ENCODE measurements around the gene NIN.
A peak's percentile ranks its signal among the peaks of the same experiment; 100 is the strongest.
"Not testable (repeated sequence)": the region's sequence is repeated elsewhere in the genome, so short reads cannot be mapped to it uniquely, and the experiment has no call there.

NIN gene

GRCh38 chr14:50837850-50838470, 7.0 kb upstream of the NIN start:
- DNase-seq (ENCODE audit: low read depth), result no peak

- DNase-seq (ENCODE audit: low read depth), result no peak
Measured at GRCh38 chr14:50837271-50837670, 6.3 kb upstream of the NIN start.

- no peak for DNase-seq (ENCODE audit: low read depth)
Measured at GRCh38 chr14:50836515-50836914, 5.6 kb upstream of the NIN start.

DNA sequence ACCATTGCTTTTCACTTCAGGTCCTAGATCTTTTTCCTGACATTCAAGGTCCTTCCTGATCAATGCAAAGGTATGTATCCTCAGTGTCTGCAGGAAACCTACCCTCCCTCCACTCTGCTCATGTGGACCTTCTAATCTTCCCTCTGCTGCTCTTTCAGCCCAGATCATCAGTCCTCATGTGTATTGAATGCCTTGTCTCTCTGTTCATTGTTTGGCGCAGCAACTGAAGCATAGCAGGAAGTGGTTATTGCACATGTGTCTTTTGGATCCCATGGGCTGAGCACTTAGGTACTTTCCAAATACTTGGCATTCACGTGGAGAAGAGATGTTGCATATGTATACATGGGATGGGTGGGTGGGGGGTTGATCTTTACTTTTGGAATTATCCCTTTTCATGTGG, 4.3 kb upstream of the NIN start:
- no peak for DNase-seq (ENCODE audit: low read depth)

DNA sequence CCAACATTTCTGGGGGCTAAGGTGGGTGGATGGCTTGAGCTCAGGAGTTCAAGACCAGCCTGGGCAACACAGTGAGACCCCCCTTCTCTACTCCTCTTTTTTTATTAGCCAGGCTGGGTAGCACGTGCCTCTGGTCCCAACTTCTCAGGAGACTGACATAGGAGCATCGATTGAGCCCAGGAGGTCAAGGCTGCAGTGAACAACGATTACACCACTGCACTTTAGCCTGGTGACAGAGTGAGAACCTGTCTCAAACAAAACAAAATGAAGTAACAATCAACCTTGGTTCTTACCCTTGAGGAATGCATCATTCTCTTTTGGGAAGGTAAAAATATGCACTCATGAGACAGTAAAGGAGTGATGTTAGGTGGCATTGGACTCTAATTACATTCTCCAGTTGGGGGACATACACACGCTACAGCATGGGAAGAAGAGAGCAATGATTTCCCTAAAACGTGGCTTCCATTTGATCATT, 3.9 kb upstream of the NIN start:
- no peak for DNase-seq (ENCODE audit: low read depth)

- no peak for DNase-seq (ENCODE audit: low read depth)
Measured at GRCh38 chr14:50832935-50833630, 2.1 kb upstream of the NIN start.

DNA sequence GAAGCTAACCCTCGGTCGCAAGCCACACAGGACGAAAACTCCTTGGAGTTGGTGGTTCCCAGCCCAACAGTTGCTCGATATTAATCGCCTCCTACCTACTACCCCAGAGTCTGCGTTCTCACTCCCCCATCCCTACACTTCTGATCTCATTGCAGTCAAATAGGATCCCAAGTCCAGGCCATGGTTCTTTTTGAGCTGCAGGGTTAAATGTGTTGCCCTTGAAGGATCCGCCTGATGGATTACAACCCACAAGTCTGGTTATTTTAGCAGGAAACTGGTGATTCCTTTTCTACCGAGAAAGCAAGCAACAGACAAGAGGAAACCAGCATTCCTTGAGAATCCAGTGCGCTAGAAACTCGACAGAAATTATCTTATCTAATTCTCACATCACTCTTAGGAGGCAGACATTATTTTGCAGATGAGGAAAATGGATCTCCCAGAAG, 785 bp upstream of the NIN start:
- no peak for DNase-seq (ENCODE audit: low read depth)

GRCh38 chr14:50830044-50830931, 674 bp downstream of the NIN start:
- peak; percentile 45 for DNase-seq (ENCODE audit: low read depth)

DNA sequence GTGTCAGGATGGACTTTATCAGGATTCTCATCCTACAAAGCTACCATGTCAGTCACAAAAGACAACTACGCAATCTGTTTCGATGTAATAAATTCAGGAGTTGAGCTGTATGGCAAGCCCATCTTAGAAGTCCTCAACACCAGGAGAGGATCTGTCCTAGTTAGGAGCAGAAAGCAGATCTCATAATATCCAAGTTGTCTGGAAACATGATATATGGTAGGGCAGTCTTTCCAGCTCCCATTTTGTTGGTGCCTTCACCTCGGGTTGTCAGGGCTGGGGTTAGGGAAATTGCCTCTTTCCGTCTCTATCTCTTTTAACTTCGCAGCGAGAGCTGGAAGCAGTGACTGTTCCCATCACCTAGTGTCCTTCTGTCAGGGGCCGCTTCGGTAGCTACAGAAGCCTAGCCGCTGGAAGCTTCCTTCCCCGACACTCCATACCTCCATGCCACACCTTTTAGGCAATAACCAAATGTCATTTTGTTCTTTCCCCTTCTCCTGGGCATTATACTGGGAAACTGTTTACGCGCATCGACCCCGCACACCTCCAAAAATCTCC, 1.4 kb downstream of the NIN start:
- DNase-seq (ENCODE audit: low read depth), result no peak

DNA sequence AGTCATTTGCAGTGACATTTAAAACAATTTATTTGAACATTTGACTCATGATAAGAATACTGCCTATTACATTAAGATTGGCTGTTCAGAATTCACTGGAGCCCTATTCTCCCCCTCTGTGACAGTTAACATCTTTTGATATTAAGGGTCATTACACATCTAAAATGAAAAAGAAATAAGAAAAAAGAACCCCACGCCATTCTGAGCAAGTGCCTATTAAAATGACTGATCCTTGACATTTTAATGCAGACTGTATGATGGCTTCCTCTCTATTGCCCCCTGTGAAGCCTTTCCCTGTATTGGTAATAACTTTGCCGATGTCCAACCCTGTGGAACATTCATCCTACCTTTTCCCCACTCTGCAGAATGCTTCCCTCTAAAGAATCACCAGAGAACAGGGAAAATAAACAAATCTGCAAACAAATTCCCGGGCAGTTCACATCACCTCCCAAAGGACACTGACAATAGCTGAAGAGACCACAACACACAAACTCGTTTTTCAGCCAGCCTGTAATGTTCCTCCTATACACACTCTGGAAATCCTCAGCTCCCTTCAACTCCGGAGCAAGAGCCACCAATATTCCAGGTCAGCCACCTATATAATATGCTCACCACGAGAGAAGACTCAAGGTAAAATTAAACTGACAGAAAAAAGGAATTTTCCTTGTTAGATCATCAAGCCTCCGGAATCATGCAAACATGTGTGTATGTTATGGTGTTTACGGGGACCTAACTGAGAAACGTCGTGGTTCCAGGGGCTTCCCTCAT, 2.1 kb downstream of the NIN start:
- no peak for DNase-seq (ENCODE audit: low read depth)

DNA sequence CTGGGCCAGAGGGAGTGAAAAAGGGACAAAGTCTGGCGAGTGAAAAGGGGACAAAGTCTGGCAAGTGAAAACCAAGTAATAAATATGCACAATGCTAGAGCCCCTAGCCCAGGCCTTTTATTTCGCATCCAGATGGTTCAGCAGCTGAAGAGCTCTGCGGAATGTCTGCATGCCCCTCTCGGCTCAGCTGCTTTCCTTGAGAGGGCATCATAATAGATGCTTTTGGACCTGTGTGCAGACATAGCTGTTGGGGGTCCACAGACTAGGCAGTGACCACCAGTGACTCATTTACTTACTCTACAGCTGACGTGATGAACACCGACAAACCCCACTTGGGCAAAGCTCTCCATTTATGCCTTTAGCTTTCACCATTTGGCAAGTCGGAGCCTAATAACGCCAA, 4.3 kb downstream of the NIN start:
- no peak for DNase-seq (ENCODE audit: low read depth)

- no peak for DNase-seq (ENCODE audit: low read depth)
Measured at GRCh38 chr14:50825307-50825706, 5.7 kb downstream of the NIN start.

DNA sequence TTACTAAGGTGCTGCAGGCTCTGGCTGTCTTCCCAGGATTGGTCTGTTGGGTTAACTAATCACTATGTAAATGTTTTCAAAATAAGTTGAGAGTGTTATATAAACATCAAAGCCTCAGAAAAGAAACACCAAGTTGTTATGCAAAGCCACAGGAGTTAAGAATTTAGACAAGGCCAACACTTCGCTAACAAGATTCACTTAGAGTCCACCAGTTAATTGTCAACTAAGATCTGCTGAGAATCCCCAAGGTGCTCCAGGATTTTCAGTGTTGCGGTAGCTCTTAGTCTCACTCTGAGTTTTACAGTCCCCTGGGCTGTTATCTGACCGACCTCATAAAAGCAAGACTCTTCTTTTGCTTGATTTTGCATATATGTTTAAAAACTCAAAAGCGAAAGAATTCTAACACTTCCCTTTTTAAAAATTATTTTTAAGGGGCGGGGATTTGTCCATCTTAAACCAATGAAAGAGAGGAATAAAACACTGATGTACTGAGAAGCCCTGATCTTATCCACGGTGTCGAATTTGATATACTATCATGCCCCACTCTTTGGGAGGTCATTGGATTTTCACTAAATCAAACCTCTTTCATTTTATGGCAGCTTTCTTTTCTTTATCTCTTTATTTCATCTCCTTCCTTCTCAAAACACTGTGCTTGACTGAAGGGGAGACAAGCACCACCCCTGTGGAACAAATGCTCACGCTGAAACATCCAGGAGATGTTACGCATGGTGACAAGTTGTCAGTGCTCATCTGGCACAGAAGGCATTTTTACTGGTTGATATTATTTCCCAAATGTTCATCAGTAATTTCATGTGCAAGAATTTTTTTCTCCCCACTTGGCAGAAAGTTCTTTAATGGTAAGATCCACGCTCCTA, 7.0 kb downstream of the NIN start:
- DNase-seq (ENCODE audit: low read depth), result no peak

DNA sequence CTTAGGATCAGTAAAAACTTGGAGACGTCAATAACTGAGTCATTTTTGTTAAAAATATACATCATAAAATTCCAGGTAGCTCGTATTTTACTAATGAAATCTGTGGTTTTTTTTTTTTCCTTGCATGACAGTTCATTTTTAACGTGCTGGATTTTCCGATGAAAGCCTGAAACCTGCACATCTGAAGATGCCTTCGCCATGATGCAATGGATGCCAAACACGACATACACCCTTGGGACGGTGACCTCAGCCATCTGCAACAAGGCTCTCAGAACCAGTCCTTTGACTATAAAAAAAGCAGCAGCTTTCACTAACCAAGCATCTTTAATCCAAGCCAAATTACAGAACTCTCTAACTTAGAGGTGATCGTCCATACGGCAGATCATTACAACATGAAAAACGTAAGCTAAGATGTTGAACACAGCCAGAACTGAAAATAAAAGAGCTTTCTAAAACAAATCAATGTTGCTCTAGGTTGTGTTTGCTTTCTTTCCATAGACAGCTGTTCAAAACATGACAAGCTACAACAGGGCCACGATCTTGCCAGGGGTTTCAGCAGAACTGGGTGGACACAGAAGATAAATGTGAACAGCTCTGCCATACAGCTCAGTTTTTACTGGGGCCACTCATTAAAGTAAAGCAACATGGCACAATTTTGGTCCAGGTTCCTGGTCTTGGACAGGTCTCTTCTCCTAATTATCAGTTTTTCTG, 7.8 kb downstream of the NIN start:
- DNase-seq (ENCODE audit: low read depth), result no peak

GRCh38 chr14:50822501-50823042, 8.4 kb downstream of the NIN start:
- DNase-seq (ENCODE audit: low read depth), result no peak

GRCh38 chr14:50821510-50822464, 9.2 kb downstream of the NIN start:
- no peak for DNase-seq (ENCODE audit: low read depth)

DNA sequence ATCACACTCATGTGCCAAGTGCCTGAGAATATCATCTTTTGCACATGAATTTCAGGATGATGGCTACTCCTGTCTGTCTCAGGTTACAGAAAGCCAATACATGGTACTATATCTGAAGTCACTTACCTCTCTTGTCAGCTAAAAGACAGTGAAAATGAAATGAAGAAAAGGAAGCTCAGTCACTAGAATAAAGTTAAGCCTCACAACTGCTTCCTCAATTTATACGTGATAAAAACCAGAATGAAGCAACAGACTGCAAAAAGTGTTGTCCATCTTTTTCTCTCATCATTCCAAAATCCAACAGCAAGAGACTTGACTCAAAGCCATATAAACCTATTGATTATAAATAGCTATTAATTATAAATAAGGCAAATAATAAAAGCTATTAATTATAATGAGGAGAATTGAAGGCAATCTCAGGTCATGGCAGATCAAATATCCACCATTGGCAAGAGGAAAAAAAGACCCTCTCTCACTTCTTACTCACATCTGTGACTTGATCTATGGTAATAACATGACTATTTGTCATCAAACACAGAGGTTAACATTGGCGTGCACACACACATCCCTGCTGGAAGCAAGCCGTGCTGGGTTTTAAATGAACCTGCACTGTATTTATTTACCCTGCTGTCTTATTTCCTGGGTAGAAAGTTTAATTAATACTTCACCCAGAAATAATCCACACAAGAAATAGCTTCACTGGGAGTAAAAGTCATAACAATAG, 10.0 kb downstream of the NIN start:
- no peak for DNase-seq (ENCODE audit: low read depth)

- not testable (repeated sequence) for DNase-seq (ENCODE audit: low read depth)
Measured at GRCh38 chr14:50819303-50819702, 11.7 kb downstream of the NIN start.

Data from T follicular helper cell (primary cell).